Neutrophil (primary cell): Measurements from ENCODE around the gene IGDCC3.

Experiments used
- H3K27ac ChIP-seq: fragments of 200-600 bp; sonication (generic); 2 replicates; pipeline ENCODE4 v1.5.1; 2016; ENCODE audit warnings: mild to moderate bottlenecking, moderate library complexity
- H3K27me3 ChIP-seq: fragments of 200-600 bp; sonication (generic); 2 replicates; pipeline ENCODE4 v1.6.0; 2016; ENCODE audit warnings: mild to moderate bottlenecking
- H3K36me3 ChIP-seq: fragments of 200-600 bp; sonication (generic); 2 replicates; pipeline ENCODE4 v1.5.1; 2017
- H3K4me1 ChIP-seq, 2 experiments: fragments of 200-600 bp in 1 of 2; sonication (generic) in 1 of 2; 1 replicate in 1 of 2; 2 replicates in 1 of 2; pipeline versions ENCODE4 v1.5.1 to v1.6.1; 2013 to 2016; ENCODE audit warnings: low read depth in 1 of 2, low read length in 1 of 2, mild to moderate bottlenecking in 1 of 2, moderate library complexity in 1 of 2; ENCODE audit not compliant: control insufficient read depth in 1 of 2, insufficient read depth in 1 of 2
- H3K4me3 ChIP-seq, 2 experiments: fragments of 200-600 bp in 1 of 2; sonication (generic) in 1 of 2; 1 replicate in 1 of 2; 2 replicates in 1 of 2; pipeline ENCODE4 v1.5.1; 2013 to 2016; ENCODE audit warnings: low read depth in 1 of 2, low read length in 1 of 2, mild to moderate bottlenecking in 1 of 2, moderate library complexity in 1 of 2
- H3K9me3 ChIP-seq: fragments of 200-600 bp; sonication (generic); 2 replicates; pipeline ENCODE4 v1.5.1; 2016
- TF ChIP-seq, protein P1 (sequence below): fragments of 200-600 bp; sonication (generic); IDR thresholded peaks from 2 replicates; pipeline ENCODE4 v1.5.1; 2016; ENCODE audit warnings: antibody characterized with exemption

The IGDCC3 gene

DNA sequence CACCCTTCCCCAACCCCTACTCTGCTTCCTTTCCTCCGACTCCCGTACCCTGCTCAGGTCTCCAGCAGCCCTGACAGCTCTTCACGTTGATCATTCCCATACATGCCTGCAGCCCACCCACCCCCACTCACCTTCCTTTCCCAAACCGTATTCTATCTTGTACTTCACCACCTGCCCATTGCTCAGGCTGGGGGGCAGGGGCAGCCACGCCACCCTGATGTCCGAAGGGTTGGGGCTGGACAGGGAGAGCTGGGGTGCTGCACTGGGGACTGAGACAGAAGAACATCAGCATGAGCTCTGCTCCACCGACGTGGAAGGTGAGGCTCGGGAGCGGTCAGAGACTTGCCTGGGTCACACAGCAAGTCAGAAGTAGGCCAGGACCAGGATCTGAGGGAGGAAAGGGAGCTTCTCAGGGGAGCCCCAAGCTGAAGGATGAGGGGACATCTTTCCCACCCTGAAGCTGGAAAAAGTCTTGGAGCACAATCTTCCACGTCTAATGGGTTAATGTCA is 16.5 kb upstream of the IGDCC3 start:
- TF ChIP-seq, protein P1, sequence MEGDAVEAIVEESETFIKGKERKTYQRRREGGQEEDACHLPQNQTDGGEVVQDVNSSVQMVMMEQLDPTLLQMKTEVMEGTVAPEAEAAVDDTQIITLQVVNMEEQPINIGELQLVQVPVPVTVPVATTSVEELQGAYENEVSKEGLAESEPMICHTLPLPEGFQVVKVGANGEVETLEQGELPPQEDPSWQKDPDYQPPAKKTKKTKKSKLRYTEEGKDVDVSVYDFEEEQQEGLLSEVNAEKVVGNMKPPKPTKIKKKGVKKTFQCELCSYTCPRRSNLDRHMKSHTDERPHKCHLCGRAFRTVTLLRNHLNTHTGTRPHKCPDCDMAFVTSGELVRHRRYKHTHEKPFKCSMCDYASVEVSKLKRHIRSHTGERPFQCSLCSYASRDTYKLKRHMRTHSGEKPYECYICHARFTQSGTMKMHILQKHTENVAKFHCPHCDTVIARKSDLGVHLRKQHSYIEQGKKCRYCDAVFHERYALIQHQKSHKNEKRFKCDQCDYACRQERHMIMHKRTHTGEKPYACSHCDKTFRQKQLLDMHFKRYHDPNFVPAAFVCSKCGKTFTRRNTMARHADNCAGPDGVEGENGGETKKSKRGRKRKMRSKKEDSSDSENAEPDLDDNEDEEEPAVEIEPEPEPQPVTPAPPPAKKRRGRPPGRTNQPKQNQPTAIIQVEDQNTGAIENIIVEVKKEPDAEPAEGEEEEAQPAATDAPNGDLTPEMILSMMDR: no peak
- Histone ChIP-seq H3K36me3 (no peaks in the 10 kb centered on the region), H3K27me3 (peaks cover 94% of the 10 kb centered on the region), H3K4me1 (no peaks in the 10 kb centered on the region), H3K27ac (no peak overlapping the region), H3K4me3 (no peak overlapping the region), H3K9me3 (no peaks in the 10 kb centered on the region)

DNA sequence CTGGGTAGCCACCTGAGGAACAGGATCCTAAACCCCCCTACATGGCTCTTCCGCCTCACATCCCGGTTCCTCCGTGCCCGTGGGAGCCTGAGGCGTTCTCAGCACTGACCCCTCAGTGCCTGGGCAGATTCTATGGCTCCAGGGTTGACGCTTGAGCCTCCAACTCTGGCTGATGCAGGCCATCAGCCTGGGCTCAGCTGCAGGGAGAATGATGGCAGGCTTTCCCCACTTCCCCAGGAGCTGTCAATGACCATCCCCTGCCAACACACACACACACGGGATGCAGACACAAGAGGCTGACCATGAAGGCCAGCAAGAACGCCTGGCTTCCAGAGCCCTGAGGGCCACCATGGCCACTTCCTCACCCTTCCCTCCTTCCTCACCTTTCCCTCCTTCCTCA is 15.8 kb upstream of the IGDCC3 start:
- peaks cover 94% of the 10 kb centered on the region for H3K27me3 ChIP-seq
- no peak overlapping the region for H3K27ac ChIP-seq
- H3K36me3 ChIP-seq: no peaks in the 10 kb centered on the region
- H3K9me3 ChIP-seq: no peaks in the 10 kb centered on the region
- no peak overlapping the region for H3K4me3 ChIP-seq
- TF ChIP-seq, protein P1: no peak
- no peaks in the 10 kb centered on the region for H3K4me1 ChIP-seq

DNA sequence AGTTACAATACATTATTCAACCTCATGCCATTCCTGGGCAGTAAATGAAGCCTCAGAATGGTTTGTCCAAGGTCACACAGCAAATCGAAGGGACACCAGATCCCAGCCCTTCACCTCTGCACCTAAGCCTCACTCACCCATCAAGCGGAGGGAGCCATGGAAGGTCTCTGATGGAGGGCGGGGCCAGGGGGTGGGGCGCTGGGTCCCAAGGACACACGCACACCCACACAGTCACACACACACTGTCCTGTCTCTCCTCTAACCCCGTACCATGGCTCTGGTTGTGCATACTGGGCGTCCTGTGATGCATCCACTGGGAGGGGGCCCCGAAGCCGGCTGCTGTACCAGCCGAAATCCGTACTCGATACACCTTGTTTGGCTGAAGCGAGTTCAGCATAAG is 15.3 kb upstream of the IGDCC3 start:
- no peak overlapping the region for H3K27ac ChIP-seq
- TF ChIP-seq, protein P1: no peak
- H3K36me3 ChIP-seq: no peaks in the 10 kb centered on the region
- peaks cover 94% of the 10 kb centered on the region for H3K27me3 ChIP-seq
- no peaks in the 10 kb centered on the region for H3K4me1 ChIP-seq
- H3K9me3 ChIP-seq: no peaks in the 10 kb centered on the region
- H3K4me3 ChIP-seq: no peak overlapping the region

DNA sequence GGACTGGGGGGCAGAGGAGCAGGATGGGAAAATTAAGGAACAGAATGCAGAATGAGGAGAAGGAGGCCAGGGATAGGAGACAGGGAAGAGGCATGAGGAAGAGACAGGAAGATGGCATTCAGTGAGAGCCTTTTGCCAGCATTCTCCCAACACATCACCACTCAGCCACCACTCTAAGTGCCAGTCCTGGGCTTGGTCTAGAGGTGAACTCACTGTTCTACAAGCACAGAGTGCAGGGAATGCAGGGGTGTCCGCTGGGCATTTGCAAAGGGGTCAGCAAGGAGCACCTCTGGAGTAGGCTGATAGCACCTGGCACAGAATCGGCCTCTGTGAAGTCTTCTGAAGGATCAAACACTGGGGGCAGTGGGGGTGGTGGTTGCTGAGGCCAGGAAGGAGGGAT is 14.6 kb upstream of the IGDCC3 start:
- TF ChIP-seq, protein P1: no peak
- Histone ChIP-seq H3K4me1 (no peaks in the 10 kb centered on the region), H3K36me3 (no peaks in the 10 kb centered on the region), H3K4me3 (no peak overlapping the region), H3K27ac (no peak overlapping the region), H3K27me3 (peaks cover 92% of the 10 kb centered on the region), H3K9me3 (no peaks in the 10 kb centered on the region)

DNA sequence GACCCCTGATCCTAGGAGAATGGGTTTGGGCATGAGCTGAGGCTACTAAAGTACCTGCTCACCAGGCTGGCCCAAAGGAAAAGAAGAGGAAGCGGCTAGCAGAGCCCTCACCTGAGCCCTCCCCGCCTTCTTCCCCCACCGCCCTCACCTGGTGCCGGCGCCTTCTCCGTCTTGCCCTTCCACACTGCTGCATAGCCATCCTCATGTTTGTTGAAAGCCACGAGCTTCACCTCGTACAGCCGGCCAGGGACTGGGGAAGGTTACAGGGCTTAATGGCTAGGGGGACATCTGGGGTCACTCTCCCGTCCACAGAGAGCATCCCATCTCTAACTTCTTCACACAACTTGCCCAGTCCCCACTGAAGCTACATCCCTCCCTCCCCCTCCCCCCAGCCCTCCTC is 13.9 kb upstream of the IGDCC3 start:
- Histone ChIP-seq H3K27ac (no peak overlapping the region), H3K36me3 (no peaks in the 10 kb centered on the region), H3K4me3 (no peak overlapping the region), H3K9me3 (no peaks in the 10 kb centered on the region), H3K27me3 (peaks cover 89% of the 10 kb centered on the region), H3K4me1 (no peaks in the 10 kb centered on the region)
- TF ChIP-seq, protein P1: no peak

DNA sequence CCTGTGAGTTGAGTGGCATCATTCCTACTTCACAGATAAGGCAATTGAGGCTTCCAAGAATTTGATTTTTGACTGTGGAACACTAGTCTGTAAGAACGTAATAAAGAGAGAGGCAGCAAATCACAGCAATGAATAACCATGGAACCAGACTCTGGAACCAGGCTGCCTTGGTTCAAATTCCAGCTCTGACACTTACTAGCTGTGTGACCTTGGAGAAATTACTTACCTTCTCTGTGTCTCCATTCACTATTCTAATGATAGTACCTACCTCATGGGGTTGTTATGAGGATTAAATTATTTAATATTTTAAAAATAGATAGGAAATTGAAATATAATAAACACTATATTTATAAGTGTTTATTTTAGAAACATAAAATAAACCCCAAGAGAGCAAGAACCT is 12.6 kb upstream of the IGDCC3 start:
- peaks cover 2 to 4% of the 10 kb centered on the region in 2 experiments for H3K4me1 ChIP-seq
- no peaks in the 10 kb centered on the region for H3K9me3 ChIP-seq
- no peak overlapping the region for H3K4me3 ChIP-seq
- H3K27ac ChIP-seq: no peak overlapping the region
- H3K36me3 ChIP-seq: no peaks in the 10 kb centered on the region
- peaks cover 87% of the 10 kb centered on the region for H3K27me3 ChIP-seq
- TF ChIP-seq, protein P1: no peak
